ENCODE results near the gene XG. TPM values are rescaled to one million over a fixed set of nuclear protein-coding genes. Genes with fewer than 3 reads are reported as not detected.

The XG gene
- total and polyA plus RNA-seq, 2 of the 8 experiments (the other 6 are each of a cell fraction or from before 2014, with no cell fraction given): 0.33 to 0.78 TPM

- POLR2A ChIA-PET (ENCODE audit: partially characterized antibody): interaction anchor here (1.2 kb wide), 1 partner anchor 10 kb away, joined by 3 read pairs; no protein-coding TSS in a partner anchor
Measured at GRCh38 chrX:2841537-2841936, 89.7 kb downstream of the XG start.

More at GRCh38 chrX:2841537-2841936, 89.7 kb downstream of the XG start:
- H3K56ac ChIP-seq (replicated peaks; ENCODE audit: insufficient read length, low read depth, low read length): no peak overlapping the region
- no peak overlapping the region for H3K27ac ChIP-seq (ENCODE audit: low read depth, low read length)
- H2BK120ac ChIP-seq (replicated peaks; ENCODE audit: low read depth, low read length): no peak overlapping the region
- peaks cover 0 to 16% (median 7%) of the 10 kb centered on the region in 4 experiments; a peak in 3 of 8 replicates for H3K36me3 ChIP-seq (ENCODE audit: control insufficient read depth in 2 of 4, insufficient read depth in 4 of 4, low read length in 3 of 4)
- H4K5ac ChIP-seq (ENCODE audit: insufficient read length, low read depth, low read length): no peak overlapping the region
- no peaks in the 10 kb centered on the region for H3K79me1 ChIP-seq (ENCODE audit: low read depth, low read length)
- H3K4ac ChIP-seq (replicated peaks; ENCODE audit: insufficient read length, low read depth, low read length): no peak overlapping the region
- H3K23ac ChIP-seq (ENCODE audit: insufficient read length): no peak overlapping the region
- DNase-seq (ENCODE audit: low read depth in 1 of 2, low spot score in 2 of 2): no peak
- no peak overlapping the region for H2BK12ac ChIP-seq (ENCODE audit: low read depth, low read length)
- H4K20me1 ChIP-seq (replicated peaks in 1 of 2; ENCODE audit: control insufficient read depth in 1 of 2, insufficient read depth in 2 of 2, low read length in 2 of 2): no peaks in the 10 kb centered on the region
- no peak overlapping the region for H4K8ac ChIP-seq (ENCODE audit: extremely low read depth, insufficient read depth, low read length)
- H3K4me2 ChIP-seq (ENCODE audit: insufficient read depth in 1 of 2, low read depth in 2 of 2, low read length in 2 of 2): no peak overlapping the region
- H3K18ac ChIP-seq (ENCODE audit: extremely low read depth, low read length): no peak overlapping the region
- H2BK15ac ChIP-seq (ENCODE audit: low read length): no peak overlapping the region
- no peak overlapping the region for H2BK20ac ChIP-seq (ENCODE audit: low read length)
- H3K14ac ChIP-seq (ENCODE audit: insufficient read length): no peak overlapping the region
- no peaks in the 10 kb centered on the region for H3K27me3 ChIP-seq (replicated peaks in 1 of 4; ENCODE audit: control insufficient read depth in 3 of 4, extremely low read depth in 1 of 4, insufficient read depth in 3 of 4, low read length in 3 of 4)
- no peak overlapping the region for H4K91ac ChIP-seq (replicated peaks; ENCODE audit: insufficient read length, low read length)
- H3K4me3 ChIP-seq (ENCODE audit: extremely low read depth in 1 of 4, insufficient read depth in 2 of 4, low read depth in 3 of 4, low read length in 4 of 4): no peak overlapping the region
- H3K4me1 ChIP-seq (replicated peaks in 1 of 4; ENCODE audit: control insufficient read depth in 3 of 4, insufficient read depth in 4 of 4, low read length in 3 of 4): no peaks in the 10 kb centered on the region
- H2AFZ ChIP-seq (ENCODE audit: low read length): no peak overlapping the region
- peaks cover 0 to 18% of the 10 kb centered on the region in 2 experiments; a peak in 2 of 4 replicates for H3K79me2 ChIP-seq (ENCODE audit: control insufficient read depth in 1 of 2, insufficient read depth in 2 of 2, low read length in 2 of 2)
- TF ChIP-seq CREB1 (IDR thresholded peaks at IDR 0.05) (no peak), CTBP2 (IDR thresholded peaks at IDR 0.05; ENCODE audit: borderline replicate concordance, insufficient read depth, insufficient read length, low read length) (no peak), JUND (IDR thresholded peaks at IDR 0.05; ENCODE audit: low read length) (no peak), KDM4A (IDR thresholded peaks at IDR 0.05; ENCODE audit: low read depth, low read length, severe bottlenecking) (no peak), EZH2 (IDR thresholded peaks at IDR 0.05; ENCODE audit: low read depth, low read length, severe bottlenecking) (no peak), KDM1A (IDR thresholded peaks at IDR 0.05; ENCODE audit: borderline replicate concordance, low read length) (no peak), POLR2AphosphoS5 (IDR thresholded peaks at IDR 0.05; ENCODE audit: low read depth, low read length) (no peak), TBP (IDR thresholded peaks at IDR 0.05; ENCODE audit: low read depth, low read length) (no peak), CTCF (IDR thresholded peaks at IDR 0.05; ENCODE audit: control extremely low read depth in 1 of 3, insufficient read depth in 1 of 3, low read depth in 1 of 3, low read length in 3 of 3) (no peak), SIX5 (IDR thresholded peaks at IDR 0.05; ENCODE audit: low read depth, low read length) (no peak)
- CTCF ChIA-PET (ENCODE audit: partially characterized antibody): interaction anchor here (0.6 to 1.1 kb wide), 2 partner anchors 98 to 100 kb away, joined by 3 read pairs; no protein-coding TSS in a partner anchor
- WGBS, 2 experiments (ENCODE audit: extremely low coverage in 1 of 2, insufficient coverage in 1 of 2, insufficient read length in 1 of 2, insufficient replicate concordance in 2 of 2, low coverage in 1 of 2, low lambda C conversion rate in 2 of 2, missing lambda C conversion rate in 1 of 2): 92% methylated on average over 9 of the region's 9 CpGs; no CpG with 5 or more reads in 1 of the 2 experiments
- H3K9ac ChIP-seq (replicated peaks in 1 of 4; ENCODE audit: extremely low read depth in 1 of 4, low read depth in 3 of 4, low read length in 3 of 4): no peak overlapping the region
- no peak overlapping the region for H2BK5ac ChIP-seq (ENCODE audit: low read depth, low read length)
- no peaks in the 10 kb centered on the region; the same call in 1 of the 2 replicates for H3K23me2 ChIP-seq (ENCODE audit: low read depth, low read length)
- no peak overlapping the region for H2AK5ac ChIP-seq (ENCODE audit: low read depth, low read length)
- no peak for FAIRE-seq
- H3K9me3 ChIP-seq (ENCODE audit: insufficient read depth in 2 of 2, low read depth in 1 of 2, low read length in 1 of 2): peaks cover 0 to 3% of the 10 kb centered on the region in 2 experiments; a peak in 1 of 4 replicates
